ENCODE data around the gene PARP16.

- no peak for TF ChIP-seq POLR2AphosphoS5 (IDR thresholded peaks at IDR 0.05; ENCODE audit: low read depth, low read length)
- TF ChIP-seq POLR2A (IDR thresholded peaks at IDR 0.05; ENCODE audit: low read depth, low read length): no peak
Measured at GRCh38 chr15:65222891-65223290, 63.8 kb downstream of the PARP16 start.
